ENCODE results near the gene MPL. TPM values are rescaled to one million over a fixed set of nuclear protein-coding genes. Genes with fewer than 3 reads are reported as not detected.

Gene MPL
- total and polyA plus RNA-seq, 2 of the 13 experiments (the other 11 are each of a cell fraction or from before 2014, with no cell fraction given): not detected

DNA sequence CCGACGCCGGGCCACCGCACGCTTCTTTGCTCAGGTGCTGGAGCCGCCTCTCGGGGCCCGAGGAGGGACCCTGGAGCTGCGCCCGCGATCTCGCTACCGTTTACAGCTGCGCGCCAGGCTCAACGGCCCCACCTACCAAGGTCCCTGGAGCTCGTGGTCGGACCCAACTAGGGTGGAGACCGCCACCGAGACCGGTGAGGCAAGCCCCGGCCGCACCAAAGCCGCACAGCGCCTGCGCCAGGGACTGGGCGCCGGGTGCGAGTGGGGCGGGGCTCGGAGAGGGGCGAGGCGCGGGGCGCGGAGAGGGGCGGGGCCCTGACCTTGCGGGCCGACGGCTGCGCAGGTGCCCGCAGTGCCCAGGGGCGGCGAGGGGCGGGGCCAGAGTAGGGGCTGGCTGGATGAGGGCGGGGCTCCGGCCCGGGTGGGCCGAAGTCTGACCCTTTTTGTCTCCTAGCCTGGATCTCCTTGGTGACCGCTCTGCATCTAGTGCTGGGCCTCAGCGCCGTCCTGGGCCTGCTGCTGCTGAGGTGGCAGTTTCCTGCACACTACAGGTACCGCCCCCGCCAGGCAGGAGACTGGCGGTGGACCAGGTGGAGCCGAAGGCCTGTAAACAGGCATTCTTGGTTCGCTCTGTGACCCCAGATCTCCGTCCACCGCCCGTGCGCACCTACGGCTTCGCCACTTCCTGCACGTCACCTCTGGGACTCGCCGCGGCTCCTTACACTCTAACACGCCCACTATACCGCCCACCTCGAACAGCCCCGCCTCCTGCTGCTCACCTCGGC is 11.4 kb downstream of the MPL start (continued):
- TF ChIP-seq, protein P1, sequence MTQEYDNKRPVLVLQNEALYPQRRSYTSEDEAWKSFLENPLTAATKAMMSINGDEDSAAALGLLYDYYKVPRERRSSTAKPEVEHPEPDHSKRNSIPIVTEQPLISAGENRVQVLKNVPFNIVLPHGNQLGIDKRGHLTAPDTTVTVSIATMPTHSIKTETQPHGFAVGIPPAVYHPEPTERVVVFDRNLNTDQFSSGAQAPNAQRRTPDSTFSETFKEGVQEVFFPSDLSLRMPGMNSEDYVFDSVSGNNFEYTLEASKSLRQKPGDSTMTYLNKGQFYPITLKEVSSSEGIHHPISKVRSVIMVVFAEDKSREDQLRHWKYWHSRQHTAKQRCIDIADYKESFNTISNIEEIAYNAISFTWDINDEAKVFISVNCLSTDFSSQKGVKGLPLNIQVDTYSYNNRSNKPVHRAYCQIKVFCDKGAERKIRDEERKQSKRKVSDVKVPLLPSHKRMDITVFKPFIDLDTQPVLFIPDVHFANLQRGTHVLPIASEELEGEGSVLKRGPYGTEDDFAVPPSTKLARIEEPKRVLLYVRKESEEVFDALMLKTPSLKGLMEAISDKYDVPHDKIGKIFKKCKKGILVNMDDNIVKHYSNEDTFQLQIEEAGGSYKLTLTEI (CRISPR knock-in tag; conservative IDR thresholded peaks at IDR 0.05): no peak
- peak; percentile 72; the same call in 1 of the 2 replicates for TF ChIP-seq SRY (CRISPR knock-in tag; IDR thresholded peaks at IDR 0.05)
- TF ChIP-seq, protein P2, sequence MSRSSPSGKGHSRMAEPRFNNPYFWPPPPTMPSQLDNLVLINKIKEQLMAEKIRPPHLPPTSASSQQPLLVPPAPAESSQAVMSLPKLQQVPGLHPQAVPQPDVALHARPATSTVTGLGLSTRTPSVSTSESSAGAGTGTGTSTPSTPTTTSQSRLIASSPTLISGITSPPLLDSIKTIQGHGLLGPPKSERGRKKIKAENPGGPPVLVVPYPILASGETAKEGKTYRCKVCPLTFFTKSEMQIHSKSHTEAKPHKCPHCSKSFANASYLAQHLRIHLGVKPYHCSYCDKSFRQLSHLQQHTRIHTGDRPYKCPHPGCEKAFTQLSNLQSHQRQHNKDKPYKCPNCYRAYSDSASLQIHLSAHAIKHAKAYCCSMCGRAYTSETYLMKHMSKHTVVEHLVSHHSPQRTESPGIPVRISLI (CRISPR knock-in tag; IDR thresholded peaks at IDR 0.05; ENCODE audit: borderline replicate concordance): no peak
- TF ChIP-seq, protein P3, sequence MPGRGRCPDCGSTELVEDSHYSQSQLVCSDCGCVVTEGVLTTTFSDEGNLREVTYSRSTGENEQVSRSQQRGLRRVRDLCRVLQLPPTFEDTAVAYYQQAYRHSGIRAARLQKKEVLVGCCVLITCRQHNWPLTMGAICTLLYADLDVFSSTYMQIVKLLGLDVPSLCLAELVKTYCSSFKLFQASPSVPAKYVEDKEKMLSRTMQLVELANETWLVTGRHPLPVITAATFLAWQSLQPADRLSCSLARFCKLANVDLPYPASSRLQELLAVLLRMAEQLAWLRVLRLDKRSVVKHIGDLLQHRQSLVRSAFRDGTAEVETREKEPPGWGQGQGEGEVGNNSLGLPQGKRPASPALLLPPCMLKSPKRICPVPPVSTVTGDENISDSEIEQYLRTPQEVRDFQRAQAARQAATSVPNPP (CRISPR knock-in tag; IDR thresholded peaks at IDR 0.05): peak; percentile 44; the same call in 1 of the 2 replicates
- TF ChIP-seq, protein P4, sequence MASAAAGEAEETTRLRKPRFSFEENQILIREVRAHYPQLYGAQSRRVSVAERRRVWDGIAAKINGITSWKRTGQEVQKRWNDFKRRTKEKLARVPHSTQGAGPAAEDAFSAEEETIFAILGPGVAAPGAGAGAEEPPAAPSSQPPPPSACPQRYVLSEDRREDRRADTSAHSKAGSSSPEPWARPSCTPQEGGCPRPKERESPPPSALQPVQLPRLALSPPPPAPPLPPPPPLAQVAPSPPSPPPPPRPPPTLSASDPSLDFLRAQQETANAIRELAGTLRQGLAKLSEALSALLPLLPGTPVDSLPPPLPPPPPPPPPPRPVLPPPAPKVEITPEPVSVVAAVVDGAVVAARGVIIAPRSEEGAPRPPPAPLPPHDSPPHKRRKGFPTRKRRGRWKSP (CRISPR knock-in tag; IDR thresholded peaks at IDR 0.05): peak; percentile 75; the same call in 1 of the 2 replicates
- TF ChIP-seq, protein P5, sequence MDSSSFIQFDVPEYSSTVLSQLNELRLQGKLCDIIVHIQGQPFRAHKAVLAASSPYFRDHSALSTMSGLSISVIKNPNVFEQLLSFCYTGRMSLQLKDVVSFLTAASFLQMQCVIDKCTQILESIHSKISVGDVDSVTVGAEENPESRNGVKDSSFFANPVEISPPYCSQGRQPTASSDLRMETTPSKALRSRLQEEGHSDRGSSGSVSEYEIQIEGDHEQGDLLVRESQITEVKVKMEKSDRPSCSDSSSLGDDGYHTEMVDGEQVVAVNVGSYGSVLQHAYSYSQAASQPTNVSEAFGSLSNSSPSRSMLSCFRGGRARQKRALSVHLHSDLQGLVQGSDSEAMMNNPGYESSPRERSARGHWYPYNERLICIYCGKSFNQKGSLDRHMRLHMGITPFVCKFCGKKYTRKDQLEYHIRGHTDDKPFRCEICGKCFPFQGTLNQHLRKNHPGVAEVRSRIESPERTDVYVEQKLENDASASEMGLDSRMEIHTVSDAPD (CRISPR knock-in tag; IDR thresholded peaks at IDR 0.05): 0 out of 2 replicates have a peak, but pooled peaks have one; percentile 10
- TF ChIP-seq, protein P6, sequence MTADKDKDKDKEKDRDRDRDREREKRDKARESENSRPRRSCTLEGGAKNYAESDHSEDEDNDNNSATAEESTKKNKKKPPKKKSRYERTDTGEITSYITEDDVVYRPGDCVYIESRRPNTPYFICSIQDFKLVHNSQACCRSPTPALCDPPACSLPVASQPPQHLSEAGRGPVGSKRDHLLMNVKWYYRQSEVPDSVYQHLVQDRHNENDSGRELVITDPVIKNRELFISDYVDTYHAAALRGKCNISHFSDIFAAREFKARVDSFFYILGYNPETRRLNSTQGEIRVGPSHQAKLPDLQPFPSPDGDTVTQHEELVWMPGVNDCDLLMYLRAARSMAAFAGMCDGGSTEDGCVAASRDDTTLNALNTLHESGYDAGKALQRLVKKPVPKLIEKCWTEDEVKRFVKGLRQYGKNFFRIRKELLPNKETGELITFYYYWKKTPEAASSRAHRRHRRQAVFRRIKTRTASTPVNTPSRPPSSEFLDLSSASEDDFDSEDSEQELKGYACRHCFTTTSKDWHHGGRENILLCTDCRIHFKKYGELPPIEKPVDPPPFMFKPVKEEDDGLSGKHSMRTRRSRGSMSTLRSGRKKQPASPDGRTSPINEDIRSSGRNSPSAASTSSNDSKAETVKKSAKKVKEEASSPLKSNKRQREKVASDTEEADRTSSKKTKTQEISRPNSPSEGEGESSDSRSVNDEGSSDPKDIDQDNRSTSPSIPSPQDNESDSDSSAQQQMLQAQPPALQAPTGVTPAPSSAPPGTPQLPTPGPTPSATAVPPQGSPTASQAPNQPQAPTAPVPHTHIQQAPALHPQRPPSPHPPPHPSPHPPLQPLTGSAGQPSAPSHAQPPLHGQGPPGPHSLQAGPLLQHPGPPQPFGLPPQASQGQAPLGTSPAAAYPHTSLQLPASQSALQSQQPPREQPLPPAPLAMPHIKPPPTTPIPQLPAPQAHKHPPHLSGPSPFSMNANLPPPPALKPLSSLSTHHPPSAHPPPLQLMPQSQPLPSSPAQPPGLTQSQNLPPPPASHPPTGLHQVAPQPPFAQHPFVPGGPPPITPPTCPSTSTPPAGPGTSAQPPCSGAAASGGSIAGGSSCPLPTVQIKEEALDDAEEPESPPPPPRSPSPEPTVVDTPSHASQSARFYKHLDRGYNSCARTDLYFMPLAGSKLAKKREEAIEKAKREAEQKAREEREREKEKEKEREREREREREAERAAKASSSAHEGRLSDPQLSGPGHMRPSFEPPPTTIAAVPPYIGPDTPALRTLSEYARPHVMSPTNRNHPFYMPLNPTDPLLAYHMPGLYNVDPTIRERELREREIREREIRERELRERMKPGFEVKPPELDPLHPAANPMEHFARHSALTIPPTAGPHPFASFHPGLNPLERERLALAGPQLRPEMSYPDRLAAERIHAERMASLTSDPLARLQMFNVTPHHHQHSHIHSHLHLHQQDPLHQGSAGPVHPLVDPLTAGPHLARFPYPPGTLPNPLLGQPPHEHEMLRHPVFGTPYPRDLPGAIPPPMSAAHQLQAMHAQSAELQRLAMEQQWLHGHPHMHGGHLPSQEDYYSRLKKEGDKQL (CRISPR knock-in tag; IDR thresholded peaks at IDR 0.05; ENCODE audit: low read depth): no peak
- TF ChIP-seq MYC (CRISPR knock-in tag; IDR thresholded peaks at IDR 0.05; ENCODE audit: borderline replicate concordance): peak; percentile 65; the same call in 1 of the 2 replicates
- TF ChIP-seq RBM39 (IDR thresholded peaks at IDR 0.05; ENCODE audit: low read depth, low read length, poor library complexity, severe bottlenecking): peak; percentile 35
- TF ChIP-seq ZSCAN25 (CRISPR knock-in tag; IDR thresholded peaks at IDR 0.05): peak; percentile 73; the same call in 1 of the 2 replicates
- TF ChIP-seq RXRA (CRISPR knock-in tag; IDR thresholded peaks at IDR 0.05): peak; percentile 76
- TF ChIP-seq, protein P7, sequence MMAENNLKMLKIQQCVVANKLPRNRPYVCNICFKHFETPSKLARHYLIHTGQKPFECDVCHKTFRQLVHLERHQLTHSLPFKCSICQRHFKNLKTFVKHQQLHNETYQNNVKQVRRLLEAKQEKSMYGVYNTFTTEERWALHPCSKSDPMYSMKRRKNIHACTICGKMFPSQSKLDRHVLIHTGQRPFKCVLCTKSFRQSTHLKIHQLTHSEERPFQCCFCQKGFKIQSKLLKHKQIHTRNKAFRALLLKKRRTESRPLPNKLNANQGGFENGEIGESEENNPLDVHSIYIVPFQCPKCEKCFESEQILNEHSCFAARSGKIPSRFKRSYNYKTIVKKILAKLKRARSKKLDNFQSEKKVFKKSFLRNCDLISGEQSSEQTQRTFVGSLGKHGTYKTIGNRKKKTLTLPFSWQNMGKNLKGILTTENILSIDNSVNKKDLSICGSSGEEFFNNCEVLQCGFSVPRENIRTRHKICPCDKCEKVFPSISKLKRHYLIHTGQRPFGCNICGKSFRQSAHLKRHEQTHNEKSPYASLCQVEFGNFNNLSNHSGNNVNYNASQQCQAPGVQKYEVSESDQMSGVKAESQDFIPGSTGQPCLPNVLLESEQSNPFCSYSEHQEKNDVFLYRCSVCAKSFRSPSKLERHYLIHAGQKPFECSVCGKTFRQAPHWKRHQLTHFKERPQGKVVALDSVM (CRISPR knock-in tag; IDR thresholded peaks at IDR 0.05): no peak

Measured in HepG2 (cell line).